HG02938 (cell line): Measurements from ENCODE around the gene DLK1.

Experiments
- ATAC-seq: cut with Tn5 transposase; IDR thresholded peaks from one replicate; pipeline ENCODE4 v1.9.1; 2021; ENCODE audit warnings: mild to moderate bottlenecking, moderate library complexity; ENCODE audit not compliant: unreplicated experiment

Gene DLK1

GRCh38 chr14:100775351-100775830 lies 48.7 kb downstream of the DLK1 start:
- no peak for ATAC-seq

GRCh38 chr14:100775831-100776591 lies 49.3 kb downstream of the DLK1 start:
- no peak for ATAC-seq

- no peak for ATAC-seq
Observed at GRCh38 chr14:100776681-100777365, 50.1 kb downstream of the DLK1 start.

GRCh38 chr14:100777366-100777817 lies 50.7 kb downstream of the DLK1 start:
- no peak for ATAC-seq

- no peak for ATAC-seq
Observed at GRCh38 chr14:100777818-100778525, 51.3 kb downstream of the DLK1 start.

- no peak for ATAC-seq
Observed at GRCh38 chr14:100778526-100778882, 51.8 kb downstream of the DLK1 start.

- ATAC-seq: no peak
Observed at GRCh38 chr14:100778951-100779690, 52.4 kb downstream of the DLK1 start.

- ATAC-seq: no peak
Observed at GRCh38 chr14:100779691-100780080, 53.0 kb downstream of the DLK1 start.

GRCh38 chr14:100780246-100780645 lies 53.6 kb downstream of the DLK1 start:
- no peak for ATAC-seq

GRCh38 chr14:100780646-100781355 lies 54.1 kb downstream of the DLK1 start:
- no peak for ATAC-seq

GRCh38 chr14:100781952-100782351 lies 55.3 kb downstream of the DLK1 start:
- no peak for ATAC-seq

- no peak for ATAC-seq
Observed at GRCh38 chr14:100782516-100783320, 56.0 kb downstream of the DLK1 start.

- ATAC-seq: no peak
Observed at GRCh38 chr14:100783630-100784370, 57.1 kb downstream of the DLK1 start.

- no peak for ATAC-seq
Observed at GRCh38 chr14:100784523-100785337, 58.0 kb downstream of the DLK1 start.

GRCh38 chr14:100785338-100785615 lies 58.6 kb downstream of the DLK1 start:
- ATAC-seq: no peak

- no peak for ATAC-seq
Observed at GRCh38 chr14:100785626-100786025, 58.9 kb downstream of the DLK1 start.

GRCh38 chr14:100786131-100786530 lies 59.4 kb downstream of the DLK1 start:
- ATAC-seq: no peak

GRCh38 chr14:100786576-100787219 lies 60.0 kb downstream of the DLK1 start:
- ATAC-seq: no peak
